WTC11 (cell line): ENCODE results near the gene PYCARD. TPM values are rescaled to one million over a fixed set of nuclear protein-coding genes. Genes with fewer than 3 reads are reported as not detected.

ENCODE experiments used
- ATF3 ChIP-seq: sonication (generic); formaldehyde crosslinking; conservative IDR thresholded peaks from 2 replicates; pipeline ENCODE4 v1.8.1; 2022; ENCODE audit warnings: mild to moderate bottlenecking, missing genetic modification reagents
- CREB1 ChIP-seq: sonication (generic); formaldehyde crosslinking; IDR thresholded peaks from 2 replicates; pipeline ENCODE4 v1.8.0; 2023; ENCODE audit warnings: mild to moderate bottlenecking, missing genetic modification reagents
- CREM ChIP-seq: sonication (generic); formaldehyde crosslinking; IDR thresholded peaks from 2 replicates; pipeline ENCODE4 v1.8.1; 2022; ENCODE audit warnings: mild to moderate bottlenecking, missing genetic modification reagents, moderate library complexity
- EMX1 ChIP-seq: fragments of 250-450 bp; sonication (Bioruptor Pico); IDR thresholded peaks from 2 replicates; pipeline ENCODE4 v1.8.0; 2021; ENCODE audit warnings: mild to moderate bottlenecking
- ESRRA ChIP-seq: sonication (generic); formaldehyde crosslinking; IDR thresholded peaks from 2 replicates; pipeline ENCODE4 v1.8.1; 2022; ENCODE audit warnings: mild to moderate bottlenecking, missing genetic modification reagents, borderline replicate concordance
- FOXP1 ChIP-seq: sonication (generic); formaldehyde crosslinking; IDR thresholded peaks from 2 replicates; pipeline ENCODE4 v1.8.0; 2022; ENCODE audit warnings: missing genetic modification reagents, mild to moderate bottlenecking, moderate library complexity, borderline replicate concordance
- FOXP4 ChIP-seq: sonication (generic); formaldehyde crosslinking; IDR thresholded peaks from 2 replicates; pipeline ENCODE4 v1.8.0; 2022; ENCODE audit warnings: mild to moderate bottlenecking, missing genetic modification reagents
- IRF2 ChIP-seq: sonication (generic); formaldehyde crosslinking; IDR thresholded peaks from 2 replicates; pipeline ENCODE4 v1.8.0; 2022; ENCODE audit warnings: low read depth, missing genetic modification reagents, borderline replicate concordance
- NFATC4 ChIP-seq: fragments of 250-450 bp; sonication (Bioruptor Pico); IDR thresholded peaks from 2 replicates; pipeline ENCODE4 v1.9.0; 2021; ENCODE audit warnings: mild to moderate bottlenecking
- NR1H2 ChIP-seq: sonication (generic); formaldehyde crosslinking; IDR thresholded peaks from 2 replicates; pipeline ENCODE4 v1.9.0; 2021; ENCODE audit warnings: mild to moderate bottlenecking, moderate library complexity, missing genetic modification reagents
- PREB ChIP-seq: sonication (generic); formaldehyde crosslinking; IDR thresholded peaks from 2 replicates; pipeline ENCODE4 v1.8.1; 2022; ENCODE audit warnings: mild to moderate bottlenecking, missing genetic modification reagents, moderate library complexity, borderline replicate concordance
- SMAD4 ChIP-seq: sonication (generic); formaldehyde crosslinking; IDR thresholded peaks from 2 replicates; pipeline ENCODE4 v1.8.0; 2022; ENCODE audit warnings: mild to moderate bottlenecking, missing genetic modification reagents
- TEAD4 ChIP-seq: sonication (generic); formaldehyde crosslinking; IDR thresholded peaks from 2 replicates; pipeline ENCODE4 v1.8.0; 2022; ENCODE audit warnings: mild to moderate bottlenecking, missing genetic modification reagents
- ZNF121 ChIP-seq: sonication (generic); formaldehyde crosslinking; IDR thresholded peaks from 2 replicates; pipeline ENCODE4 v1.8.0; 2023; ENCODE audit warnings: missing genetic modification reagents
- ZNF263 ChIP-seq: sonication (generic); formaldehyde crosslinking; IDR thresholded peaks from 2 replicates; pipeline ENCODE4 v1.8.1; 2022; ENCODE audit warnings: low read depth, mild to moderate bottlenecking, moderate library complexity, missing genetic modification reagents
- ZNF317 ChIP-seq: sonication (generic); formaldehyde crosslinking; IDR thresholded peaks from 2 replicates; pipeline ENCODE4 v1.8.1; 2023; ENCODE audit warnings: low read depth, mild to moderate bottlenecking, moderate library complexity, missing genetic modification reagents, borderline replicate concordance
- ZNF425 ChIP-seq: fragments of 250-450 bp; sonication (Bioruptor Pico); conservative IDR thresholded peaks from 2 replicates; pipeline ENCODE4 v1.9.0; 2021; ENCODE audit warnings: mild to moderate bottlenecking
- total RNA-seq: library from RNA; stranded (reverse); gene quantifications from 3 replicates; pipeline ENCODE4 v1.2.3, GENCODE V29; 2021
- TF ChIP-seq, protein P1 (sequence below): fragments of 250-450 bp; sonication (Bioruptor Pico); IDR thresholded peaks from 2 replicates; pipeline ENCODE4 v1.8.0; 2021; ENCODE audit warnings: mild to moderate bottlenecking
- TF ChIP-seq, protein P2 (sequence below): fragments of 250-450 bp; sonication (Bioruptor Pico); IDR thresholded peaks from 2 replicates; pipeline ENCODE4 v1.9.0; 2021; ENCODE audit warnings: mild to moderate bottlenecking
- TF ChIP-seq, protein P3 (sequence below): sonication (generic); formaldehyde crosslinking; conservative IDR thresholded peaks from 2 replicates; pipeline ENCODE4 v1.8.1; 2023; ENCODE audit warnings: mild to moderate bottlenecking, low read depth, missing genetic modification reagents, moderate library complexity

PYCARD gene
- total RNA-seq, 1 experiment from 2014 or later: 35.2 TPM

GRCh38 chr16:31201582-31202413, 762 bp downstream of the PYCARD start (continued):
- TF ChIP-seq PREB (CRISPR knock-in tag) (no peak), ZNF121 (peak; percentile 40; the same call in 1 of the 2 replicates), FOXP1 (CRISPR knock-in tag) (peak; percentile 61; the same call in 1 of the 2 replicates), IRF2 (CRISPR knock-in tag) (no peak), SMAD4 (no peak), FOXP4 (CRISPR knock-in tag) (no peak), NFATC4 (CRISPR knock-in tag) (0 out of 2 replicates have a peak, but pooled peaks have one; percentile 51), ESRRA (CRISPR knock-in tag) (peak; percentile 22; the same call in 1 of the 2 replicates), ZNF317 (CRISPR knock-in tag) (no peak), NR1H2 (CRISPR knock-in tag) (no peak), CREM (no peak), EMX1 (CRISPR knock-in tag) (peak; percentile 77; the same call in 1 of the 2 replicates), CREB1 (CRISPR knock-in tag) (peak; percentile 43; the same call in 1 of the 2 replicates), ATF3 (CRISPR knock-in tag) (no peak), ZNF425 (CRISPR knock-in tag) (no peak), ZNF263 (CRISPR knock-in tag) (no peak), TEAD4 (CRISPR knock-in tag) (no peak)
- TF ChIP-seq, protein P1, sequence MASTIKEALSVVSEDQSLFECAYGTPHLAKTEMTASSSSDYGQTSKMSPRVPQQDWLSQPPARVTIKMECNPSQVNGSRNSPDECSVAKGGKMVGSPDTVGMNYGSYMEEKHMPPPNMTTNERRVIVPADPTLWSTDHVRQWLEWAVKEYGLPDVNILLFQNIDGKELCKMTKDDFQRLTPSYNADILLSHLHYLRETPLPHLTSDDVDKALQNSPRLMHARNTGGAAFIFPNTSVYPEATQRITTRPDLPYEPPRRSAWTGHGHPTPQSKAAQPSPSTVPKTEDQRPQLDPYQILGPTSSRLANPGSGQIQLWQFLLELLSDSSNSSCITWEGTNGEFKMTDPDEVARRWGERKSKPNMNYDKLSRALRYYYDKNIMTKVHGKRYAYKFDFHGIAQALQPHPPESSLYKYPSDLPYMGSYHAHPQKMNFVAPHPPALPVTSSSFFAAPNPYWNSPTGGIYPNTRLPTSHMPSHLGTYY (CRISPR knock-in tag): 0 out of 2 replicates have a peak, but pooled peaks have one; percentile 7
- TF ChIP-seq, protein P2, sequence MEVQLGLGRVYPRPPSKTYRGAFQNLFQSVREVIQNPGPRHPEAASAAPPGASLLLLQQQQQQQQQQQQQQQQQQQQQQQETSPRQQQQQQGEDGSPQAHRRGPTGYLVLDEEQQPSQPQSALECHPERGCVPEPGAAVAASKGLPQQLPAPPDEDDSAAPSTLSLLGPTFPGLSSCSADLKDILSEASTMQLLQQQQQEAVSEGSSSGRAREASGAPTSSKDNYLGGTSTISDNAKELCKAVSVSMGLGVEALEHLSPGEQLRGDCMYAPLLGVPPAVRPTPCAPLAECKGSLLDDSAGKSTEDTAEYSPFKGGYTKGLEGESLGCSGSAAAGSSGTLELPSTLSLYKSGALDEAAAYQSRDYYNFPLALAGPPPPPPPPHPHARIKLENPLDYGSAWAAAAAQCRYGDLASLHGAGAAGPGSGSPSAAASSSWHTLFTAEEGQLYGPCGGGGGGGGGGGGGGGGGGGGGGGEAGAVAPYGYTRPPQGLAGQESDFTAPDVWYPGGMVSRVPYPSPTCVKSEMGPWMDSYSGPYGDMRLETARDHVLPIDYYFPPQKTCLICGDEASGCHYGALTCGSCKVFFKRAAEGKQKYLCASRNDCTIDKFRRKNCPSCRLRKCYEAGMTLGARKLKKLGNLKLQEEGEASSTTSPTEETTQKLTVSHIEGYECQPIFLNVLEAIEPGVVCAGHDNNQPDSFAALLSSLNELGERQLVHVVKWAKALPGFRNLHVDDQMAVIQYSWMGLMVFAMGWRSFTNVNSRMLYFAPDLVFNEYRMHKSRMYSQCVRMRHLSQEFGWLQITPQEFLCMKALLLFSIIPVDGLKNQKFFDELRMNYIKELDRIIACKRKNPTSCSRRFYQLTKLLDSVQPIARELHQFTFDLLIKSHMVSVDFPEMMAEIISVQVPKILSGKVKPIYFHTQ (CRISPR knock-in tag): no peak
- TF ChIP-seq, protein P3, sequence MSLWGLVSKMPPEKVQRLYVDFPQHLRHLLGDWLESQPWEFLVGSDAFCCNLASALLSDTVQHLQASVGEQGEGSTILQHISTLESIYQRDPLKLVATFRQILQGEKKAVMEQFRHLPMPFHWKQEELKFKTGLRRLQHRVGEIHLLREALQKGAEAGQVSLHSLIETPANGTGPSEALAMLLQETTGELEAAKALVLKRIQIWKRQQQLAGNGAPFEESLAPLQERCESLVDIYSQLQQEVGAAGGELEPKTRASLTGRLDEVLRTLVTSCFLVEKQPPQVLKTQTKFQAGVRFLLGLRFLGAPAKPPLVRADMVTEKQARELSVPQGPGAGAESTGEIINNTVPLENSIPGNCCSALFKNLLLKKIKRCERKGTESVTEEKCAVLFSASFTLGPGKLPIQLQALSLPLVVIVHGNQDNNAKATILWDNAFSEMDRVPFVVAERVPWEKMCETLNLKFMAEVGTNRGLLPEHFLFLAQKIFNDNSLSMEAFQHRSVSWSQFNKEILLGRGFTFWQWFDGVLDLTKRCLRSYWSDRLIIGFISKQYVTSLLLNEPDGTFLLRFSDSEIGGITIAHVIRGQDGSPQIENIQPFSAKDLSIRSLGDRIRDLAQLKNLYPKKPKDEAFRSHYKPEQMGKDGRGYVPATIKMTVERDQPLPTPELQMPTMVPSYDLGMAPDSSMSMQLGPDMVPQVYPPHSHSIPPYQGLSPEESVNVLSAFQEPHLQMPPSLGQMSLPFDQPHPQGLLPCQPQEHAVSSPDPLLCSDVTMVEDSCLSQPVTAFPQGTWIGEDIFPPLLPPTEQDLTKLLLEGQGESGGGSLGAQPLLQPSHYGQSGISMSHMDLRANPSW (CRISPR knock-in tag): no peak
